Stimulated activated CD8-positive, alpha-beta memory T cell treated with anti-CD3 and anti-CD28 coated beads, Interleukin-4, amount 100 ng/mL, for 48 hours (primary cell): Measurements from ENCODE around the gene TENT4A.
"Not testable (repeated sequence)": the region's sequence is repeated elsewhere in the genome, so short reads cannot be mapped to it uniquely, and the experiment has no call there.

Source experiments
- DNase-seq: peaks from one replicate; pipeline ENCODE4 v3.0.0-alpha.2; 2020

TENT4A gene

DNA sequence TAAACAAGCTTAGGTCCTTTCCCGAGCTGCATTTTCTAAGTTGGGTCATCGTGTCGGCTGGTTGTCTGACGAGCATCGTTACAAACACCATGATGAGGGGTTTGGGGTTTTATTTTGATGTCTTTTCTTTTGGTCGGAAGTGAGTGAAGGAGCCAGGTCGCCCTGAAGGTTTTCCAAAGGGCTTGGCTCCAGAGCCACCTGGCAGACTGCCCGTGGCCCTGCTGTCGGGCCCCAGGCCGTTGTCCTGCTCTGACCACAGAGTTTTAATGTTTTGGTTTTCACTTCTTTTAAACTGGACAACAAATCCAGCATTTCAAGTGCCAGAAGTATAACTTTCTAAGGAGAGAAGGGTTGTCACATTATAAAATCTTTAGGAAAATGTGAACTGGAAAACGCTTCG is 42.3 kb downstream of the TENT4A start:
- DNase-seq: no peak

GRCh38 chr5:6755941-6756340 is 42.7 kb downstream of the TENT4A start:
- no peak for DNase-seq

DNA sequence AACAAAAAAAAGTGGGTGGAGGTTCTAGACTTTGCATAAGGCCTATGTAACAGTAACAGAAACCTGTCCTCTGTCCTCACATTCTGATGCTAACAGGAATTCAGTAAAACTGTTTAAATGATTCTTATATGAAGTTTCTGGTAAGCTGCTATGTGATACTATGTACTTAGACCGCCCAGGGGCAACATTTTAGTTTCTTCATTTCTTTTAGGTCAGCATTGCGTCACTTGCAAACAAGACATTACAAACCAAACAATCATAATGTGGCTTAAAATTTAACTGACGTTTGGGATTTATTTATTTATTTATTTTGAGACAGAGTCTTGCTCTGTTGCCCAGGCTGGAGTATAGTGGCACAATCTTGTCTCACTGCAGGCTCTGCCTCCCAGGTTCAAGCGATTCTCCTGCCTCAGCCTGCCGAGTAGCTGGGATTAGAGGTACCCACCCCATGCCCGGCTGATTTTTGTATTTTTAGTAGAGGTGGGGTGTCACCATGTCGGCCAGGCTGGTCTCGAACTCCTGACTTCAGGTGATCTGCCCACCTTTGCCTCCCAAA is 44.3 kb downstream of the TENT4A start:
- DNase-seq: no peak

DNA sequence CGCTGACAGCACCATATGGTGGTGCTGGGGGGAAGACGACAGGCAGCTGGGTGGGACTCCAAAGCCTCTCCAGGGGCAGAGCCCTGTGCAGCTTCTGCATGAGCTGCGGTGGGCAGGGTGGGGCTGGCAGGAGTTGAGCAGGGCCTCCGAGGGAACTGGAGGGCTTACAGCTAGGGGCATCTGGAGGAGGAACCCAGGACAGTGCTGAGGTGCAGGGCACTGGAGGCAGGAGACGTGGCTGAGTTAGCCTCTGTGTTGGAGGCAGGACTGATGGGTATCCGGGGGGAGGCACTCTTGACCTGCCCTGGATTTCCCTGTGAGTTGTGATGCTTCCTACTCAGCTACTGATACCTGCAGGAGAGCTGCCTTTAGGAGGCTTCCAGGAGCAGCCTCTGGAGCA is 45.0 kb downstream of the TENT4A start:
- DNase-seq: no peak

- DNase-seq: no peak
Measured at GRCh38 chr5:6758706-6759105, 45.5 kb downstream of the TENT4A start.

- no peak for DNase-seq
Measured at GRCh38 chr5:6759401-6759800, 46.2 kb downstream of the TENT4A start.

DNA sequence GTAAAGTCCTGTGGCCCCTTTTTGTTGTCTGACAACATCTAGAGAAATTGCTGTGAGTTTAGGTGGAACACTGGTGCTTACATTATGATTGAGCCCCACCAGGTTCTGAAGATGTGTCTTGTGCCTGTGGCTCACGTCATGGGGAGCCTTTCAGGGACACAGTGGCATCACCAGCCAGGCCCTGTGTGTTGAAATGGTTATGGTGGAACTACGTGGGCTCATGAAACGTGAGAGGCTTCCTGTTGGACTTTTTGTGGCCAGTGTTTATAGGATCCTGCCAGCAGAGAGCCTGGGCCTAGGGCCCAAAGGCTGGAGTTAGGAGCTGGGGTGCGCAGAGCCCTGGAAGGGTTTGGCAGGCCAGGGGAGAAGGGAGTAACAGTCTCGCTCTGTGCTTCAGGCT is 46.8 kb downstream of the TENT4A start:
- no peak for DNase-seq

GRCh38 chr5:6760686-6761085 is 47.5 kb downstream of the TENT4A start:
- no peak for DNase-seq

GRCh38 chr5:6761333-6761732 is 48.1 kb downstream of the TENT4A start:
- DNase-seq: no peak

- no peak for DNase-seq
Measured at GRCh38 chr5:6762116-6762515, 48.9 kb downstream of the TENT4A start.

- no peak for DNase-seq
Measured at GRCh38 chr5:6762697-6763096, 49.5 kb downstream of the TENT4A start.

DNA sequence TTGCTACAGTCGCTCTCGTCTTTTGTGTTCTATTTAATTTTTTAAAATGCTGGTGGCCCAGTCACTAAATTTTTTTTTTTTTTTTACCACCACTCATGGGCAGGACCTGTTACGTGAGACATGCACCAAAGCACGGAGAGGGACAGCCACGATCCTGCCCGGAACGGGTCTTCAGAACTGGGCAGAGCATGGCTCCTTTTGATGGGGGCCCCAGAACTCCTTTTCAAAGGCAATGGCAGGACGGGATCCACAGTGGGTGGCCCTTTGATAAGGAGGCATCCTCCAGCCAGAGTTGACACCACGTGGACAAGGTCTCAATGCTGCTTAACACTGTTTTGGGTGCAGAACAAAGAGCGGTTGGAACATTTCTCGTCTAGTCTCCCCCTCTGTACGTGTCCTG is 50.0 kb downstream of the TENT4A start:
- no peak for DNase-seq

- peak; percentile 85 for DNase-seq
Measured at GRCh38 chr5:6765612-6766525, 52.6 kb downstream of the TENT4A start.

- DNase-seq: peak; percentile 59
Measured at GRCh38 chr5:6766604-6767093, 53.4 kb downstream of the TENT4A start.

DNA sequence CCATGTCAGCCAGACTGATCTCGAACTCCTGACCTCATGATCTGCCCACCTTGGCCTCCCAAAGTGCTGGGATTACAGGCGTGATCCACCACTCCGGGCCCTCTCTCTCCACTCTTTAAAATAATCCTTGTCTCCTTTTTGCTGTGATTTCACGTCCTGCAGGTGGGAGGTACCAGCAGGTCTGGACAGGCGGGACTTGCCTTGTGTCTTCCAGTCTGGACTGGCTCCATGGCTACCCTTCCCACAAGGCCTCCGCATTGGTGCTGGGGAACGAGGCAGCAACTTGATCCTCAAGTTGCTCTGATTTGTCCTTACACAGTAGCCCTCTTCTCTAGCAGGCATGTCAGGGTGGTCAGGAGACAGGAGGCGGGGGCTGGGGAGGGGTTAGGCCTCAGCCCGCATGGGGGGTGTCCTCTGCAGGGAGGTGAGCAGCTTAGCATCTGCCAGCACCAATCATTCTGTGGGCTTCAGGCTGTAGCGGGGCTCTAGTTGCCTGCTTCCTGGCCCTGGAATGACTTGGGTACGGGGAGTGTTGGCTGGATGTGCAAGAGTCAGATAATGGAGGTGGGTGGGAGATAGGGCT is 54.3 kb downstream of the TENT4A start:
- no peak for DNase-seq

GRCh38 chr5:6768590-6769230 is 55.5 kb downstream of the TENT4A start:
- DNase-seq: no peak

DNA sequence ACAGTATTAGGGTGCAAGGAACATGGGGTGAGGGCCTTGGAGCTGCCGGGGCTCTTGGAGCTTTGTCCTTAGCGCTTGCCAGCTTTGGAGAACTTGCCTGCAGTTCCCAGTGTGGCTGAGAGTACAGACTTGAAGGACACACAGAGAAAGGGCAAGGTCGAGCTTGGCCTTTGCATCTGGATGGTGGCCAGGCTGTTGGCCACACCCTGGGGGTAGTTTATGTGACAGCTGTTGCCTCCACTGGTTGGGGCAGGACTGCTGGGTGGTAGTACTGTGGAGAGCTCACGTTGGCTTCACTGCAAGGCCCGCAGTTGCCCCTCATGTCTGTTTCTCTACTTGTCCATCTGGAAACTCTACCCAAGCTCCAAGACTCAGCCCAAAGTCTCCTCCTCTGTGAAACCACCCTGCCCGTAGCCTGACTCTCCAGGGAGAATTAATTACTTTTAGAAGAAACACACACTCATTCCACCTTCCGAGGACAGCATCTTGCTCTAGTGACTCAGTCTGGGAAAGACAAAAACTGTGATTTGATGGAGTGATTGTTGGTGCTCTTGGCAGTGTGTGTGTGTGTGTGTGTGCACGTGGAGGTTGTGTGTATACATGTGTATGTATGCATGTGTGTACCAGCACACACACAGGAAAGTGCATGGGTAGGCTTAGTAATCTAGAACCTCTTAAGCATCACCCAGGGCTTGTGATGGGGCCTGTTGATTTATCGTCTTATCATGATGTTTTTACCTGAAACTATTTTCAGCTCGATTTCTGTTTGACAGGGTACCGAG is 57.8 kb downstream of the TENT4A start:
- no peak for DNase-seq

- no peak for DNase-seq
Measured at GRCh38 chr5:6772886-6773285, 59.7 kb downstream of the TENT4A start.

DNA sequence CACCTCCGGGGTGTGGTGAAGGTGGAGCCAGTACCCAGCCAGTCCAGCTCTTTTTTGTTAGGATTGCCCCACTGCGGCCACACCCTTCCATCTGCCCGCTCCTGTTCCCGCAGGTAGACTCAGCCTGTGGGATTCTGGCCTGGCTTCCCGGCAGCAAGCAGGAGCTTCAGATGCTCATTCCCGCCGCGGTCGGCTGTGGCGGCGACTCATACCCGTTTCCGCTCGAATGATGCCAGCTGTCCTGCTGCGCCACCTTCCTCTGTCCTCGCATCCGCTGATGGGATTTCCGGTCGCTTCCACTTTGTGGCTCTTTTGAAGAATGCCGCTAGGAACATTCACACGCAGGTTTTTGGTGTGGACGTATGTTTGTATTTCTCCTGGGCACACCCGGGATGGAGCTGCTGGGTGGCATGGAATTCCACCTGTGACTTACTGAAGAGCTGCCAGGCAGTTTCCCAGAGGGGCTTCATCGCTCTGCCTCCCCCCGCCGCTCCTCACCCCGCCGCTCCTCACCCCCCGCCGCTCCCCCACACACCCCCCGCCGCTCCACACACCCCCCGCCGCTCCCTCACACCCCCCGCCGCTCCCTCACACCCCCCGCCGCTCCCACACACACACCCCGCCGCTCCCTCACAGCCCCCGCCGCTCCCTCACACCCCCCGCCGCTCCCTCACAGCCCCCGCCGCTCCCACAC is 60.3 kb downstream of the TENT4A start:
- no peak for DNase-seq

DNA sequence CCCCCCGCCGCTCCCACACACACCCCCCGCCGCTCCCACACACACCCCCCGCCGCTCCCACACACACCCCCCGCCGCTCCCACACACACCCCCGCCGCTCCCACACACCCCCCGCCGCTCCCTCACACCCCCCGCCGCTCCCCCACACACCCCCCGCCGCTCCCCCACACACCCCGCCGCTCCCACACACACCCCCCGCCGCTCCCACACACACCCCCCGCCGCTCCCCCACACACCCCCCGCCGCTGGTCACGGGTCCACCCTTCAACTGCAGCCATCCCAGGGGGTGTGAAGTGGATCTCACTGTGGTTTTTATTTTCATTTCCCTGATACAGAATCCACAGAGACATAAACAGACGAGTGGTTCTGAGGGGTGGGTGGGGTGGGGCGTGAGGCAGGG is 61.0 kb downstream of the TENT4A start:
- not testable (repeated sequence) for DNase-seq

DNA sequence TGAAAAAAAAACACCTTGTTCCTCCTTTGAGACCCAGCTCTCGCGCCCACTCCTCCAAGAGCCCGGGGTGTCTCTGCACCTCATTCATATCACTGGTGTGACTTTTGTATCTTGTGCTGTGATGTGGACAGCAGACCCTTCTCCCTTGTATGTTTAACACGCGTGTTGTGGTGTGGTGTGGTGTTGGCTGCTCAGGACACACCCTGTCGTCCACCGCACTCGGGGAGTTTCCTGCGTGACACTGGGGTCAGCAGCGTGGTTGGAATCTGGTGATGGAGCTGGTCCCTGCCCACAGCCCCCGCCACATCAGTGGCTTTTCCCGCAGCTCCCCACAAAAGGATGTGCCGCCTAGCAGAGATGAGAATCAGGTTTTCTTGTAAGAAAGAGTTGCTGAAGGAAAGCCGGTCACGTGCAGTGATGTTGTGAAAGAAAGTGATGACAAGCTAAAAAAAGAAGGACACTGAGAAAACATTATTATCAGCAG is 61.5 kb downstream of the TENT4A start:
- DNase-seq: no peak

DNA sequence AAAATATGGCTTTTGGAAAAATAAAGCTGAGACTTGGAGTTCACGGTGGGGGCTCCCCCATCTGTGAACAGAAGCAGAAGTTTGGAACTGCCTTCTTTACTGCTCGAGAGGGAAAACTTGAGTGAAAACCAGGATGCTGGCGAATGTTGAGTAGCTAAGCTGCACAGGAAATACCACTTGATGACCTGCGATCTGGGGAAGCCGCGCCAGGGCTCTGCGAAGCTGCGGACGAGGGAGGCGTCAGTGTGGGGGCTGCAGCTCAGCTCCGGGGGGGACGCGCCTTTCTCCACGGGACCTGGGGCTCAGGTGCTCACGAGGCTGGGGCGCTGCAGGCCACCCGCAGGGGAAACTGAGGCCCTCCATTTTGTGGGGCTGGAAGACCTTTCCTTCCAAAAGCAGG is 62.3 kb downstream of the TENT4A start:
- no peak for DNase-seq
